Large intestine (tissue), 3 donors: ENCODE measurements around the gene CLDN3. TPM values are rescaled to one million over a fixed set of nuclear protein-coding genes. Genes with fewer than 3 reads are reported as not detected.

Source experiments
- DNase-seq, 2 donors: peaks; one replicate each; pipeline versions ENCODE4 v3.0.0 to v3.0.0-alpha.2; 2013
- H3K27ac ChIP-seq: one replicate; pipeline ENCODE4 v1.5.1; 2013; ENCODE audit warnings: low read length
- H3K27me3 ChIP-seq: 2 replicates; pipeline ENCODE4 v1.6.1; 2013; ENCODE audit warnings: low read length; ENCODE audit not compliant: control insufficient read depth, insufficient read depth
- H3K36me3 ChIP-seq: 2 replicates; pipeline ENCODE4 v1.6.1; 2013; ENCODE audit warnings: low read length; ENCODE audit not compliant: control insufficient read depth, insufficient read depth
- H3K4me1 ChIP-seq: one replicate; pipeline ENCODE4 v1.6.1; 2013; ENCODE audit warnings: low read length; ENCODE audit not compliant: control insufficient read depth, insufficient read depth
- H3K4me3 ChIP-seq: one replicate; pipeline ENCODE4 v1.5.1; 2013; ENCODE audit warnings: low read length
- H3K9me3 ChIP-seq: one replicate; pipeline ENCODE4 v1.6.1; 2013; ENCODE audit warnings: mild to moderate bottlenecking, low read depth, low read length, moderate library complexity; ENCODE audit not compliant: control insufficient read depth
- WGBS: methylation state at CpG from one replicate; pipeline ENCODE4 v1.1.5; 2013; ENCODE audit warnings: low lambda C conversion rate; ENCODE audit not compliant: insufficient coverage; 5-methylcytosine and 5-hydroxymethylcytosine counted together
- polyA plus RNA-seq: library from polyadenylated mRNA; unstranded; fragments of 120-200 nt; gene quantifications from one replicate; pipeline ENCODE4 v1.2.1, GENCODE V29; 2013

Gene CLDN3
- polyA plus RNA-seq, 1 donor, result 167 TPM

DNA sequence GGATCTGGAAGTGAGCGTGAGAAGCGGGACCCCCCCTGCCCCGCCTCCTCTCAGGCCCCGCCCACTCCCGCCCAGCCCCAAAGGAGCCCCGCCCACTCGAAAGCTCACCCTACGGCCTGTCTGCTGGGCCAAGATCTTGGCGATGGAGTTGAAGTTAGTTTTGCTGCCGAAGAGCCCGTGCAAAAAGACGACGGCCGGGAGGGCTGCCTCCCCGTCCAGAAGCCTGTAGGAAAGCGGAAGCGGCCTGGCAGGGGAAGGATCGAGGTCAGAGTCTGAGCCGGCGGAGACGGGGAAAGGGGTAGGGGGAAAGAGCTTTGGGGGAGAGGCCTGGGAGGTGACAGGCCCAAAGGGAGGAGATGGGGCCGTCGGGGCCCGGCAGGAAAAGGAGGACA lies 31.9 kb downstream of the CLDN3 start:
- Histone ChIP-seq H3K36me3 (peaks cover 23% of the 10 kb centered on the region), H3K27ac (peak overlapping the region; percentile 98), H3K9me3 (no peaks in the 10 kb centered on the region), H3K4me1 (peaks cover 51% of the 10 kb centered on the region), H3K27me3 (no peaks in the 10 kb centered on the region), H3K4me3 (peak overlapping the region; percentile 94)
- WGBS, result no CpG with 5 or more reads among the region's 24 CpGs
- peak in 1 of 2 donors; percentile 73 for DNase-seq

DNA sequence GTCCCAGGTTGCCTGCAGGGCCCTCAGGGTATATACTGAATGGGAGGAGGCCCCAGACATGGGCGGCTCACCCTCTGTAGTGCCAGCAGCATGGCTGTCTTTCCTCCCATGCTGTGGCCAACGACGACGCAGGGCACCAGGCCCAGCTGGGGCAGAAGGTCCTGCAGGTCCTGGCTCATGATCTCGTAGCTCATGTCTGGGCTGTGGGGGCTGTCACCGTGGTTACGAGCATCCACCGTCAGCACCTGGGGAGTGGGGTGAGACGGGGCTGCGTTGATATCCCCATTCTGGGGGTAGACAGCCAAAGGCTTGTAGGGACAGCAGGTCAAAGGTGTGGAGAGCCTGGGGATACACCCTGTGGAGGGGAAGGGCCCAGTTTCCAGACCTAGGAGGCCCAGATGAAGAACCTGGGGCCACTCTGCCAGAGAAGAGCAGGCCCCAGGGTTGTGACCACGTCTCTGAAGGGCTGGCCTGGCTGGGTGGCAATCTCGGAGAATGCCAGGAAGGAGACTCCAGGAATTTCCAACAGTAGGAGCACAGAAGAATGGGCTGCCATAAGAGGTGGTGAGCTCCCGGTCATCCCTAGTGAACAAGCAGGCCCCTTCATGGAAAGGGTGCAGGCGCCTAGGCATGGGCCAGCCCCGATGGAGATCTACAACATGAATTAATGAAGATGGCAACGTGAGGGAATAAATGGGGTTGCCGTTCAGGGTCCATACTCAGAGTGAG lies 32.4 kb downstream of the CLDN3 start:
- H3K27me3 ChIP-seq, result no peaks in the 10 kb centered on the region
- H3K4me3 ChIP-seq, result peak overlapping the region; percentile 94
- H3K36me3 ChIP-seq, result peaks cover 23% of the 10 kb centered on the region
- H3K9me3 ChIP-seq, result no peaks in the 10 kb centered on the region
- no peak for DNase-seq
- H3K27ac ChIP-seq, result peak overlapping the region; percentile 98
- no CpG with 5 or more reads among the region's 17 CpGs for WGBS
- peaks cover 48% of the 10 kb centered on the region for H3K4me1 ChIP-seq

- Histone ChIP-seq H3K27ac (no peak overlapping the region), H3K4me3 (no peak overlapping the region), H3K27me3 (no peaks in the 10 kb centered on the region), H3K36me3 (peaks cover 23% of the 10 kb centered on the region), H3K9me3 (no peaks in the 10 kb centered on the region), H3K4me1 (peaks cover 40% of the 10 kb centered on the region)
- WGBS, result no CpG with 5 or more reads among the region's 14 CpGs
- no peak for DNase-seq
These were observed 33.2 kb downstream of the CLDN3 start for GRCh38 chr7:73736885-73737284.

- Histone ChIP-seq H3K36me3 (peaks cover 23% of the 10 kb centered on the region), H3K9me3 (no peaks in the 10 kb centered on the region), H3K4me1 (peaks cover 30% of the 10 kb centered on the region), H3K27me3 (no peaks in the 10 kb centered on the region), H3K4me3 (peak overlapping the region; percentile 13), H3K27ac (peak overlapping the region; percentile 94)
- no CpG with 5 or more reads among the region's 8 CpGs for WGBS
- no peak for DNase-seq
These were observed 34.6 kb downstream of the CLDN3 start for GRCh38 chr7:73735528-73735905.

GRCh38 chr7:73734619-73735527 lies 35.2 kb downstream of the CLDN3 start:
- Histone ChIP-seq H3K27ac (peak overlapping the region; percentile 94), H3K4me3 (peak overlapping the region; percentile 13), H3K4me1 (peaks cover 30% of the 10 kb centered on the region), H3K9me3 (no peaks in the 10 kb centered on the region), H3K27me3 (no peaks in the 10 kb centered on the region), H3K36me3 (peaks cover 23% of the 10 kb centered on the region)
- DNase-seq, result peak; percentile 95 to 96
- WGBS, result 40% methylated on average over 1 of the region's 16 CpGs

- Histone ChIP-seq H3K4me3 (no peak overlapping the region), H3K4me1 (peaks cover 22% of the 10 kb centered on the region), H3K27ac (no peak overlapping the region), H3K27me3 (no peaks in the 10 kb centered on the region), H3K9me3 (no peaks in the 10 kb centered on the region), H3K36me3 (peaks cover 18% of the 10 kb centered on the region)
- WGBS, result no CpG with 5 or more reads among the region's 2 CpGs
- no peak for DNase-seq
These were observed 37.7 kb downstream of the CLDN3 start for GRCh38 chr7:73732397-73732796.

- Histone ChIP-seq H3K4me1 (peaks cover 6% of the 10 kb centered on the region), H3K4me3 (no peak overlapping the region), H3K27me3 (no peaks in the 10 kb centered on the region), H3K27ac (no peak overlapping the region), H3K36me3 (no peaks in the 10 kb centered on the region), H3K9me3 (no peaks in the 10 kb centered on the region)
- no peak for DNase-seq
- no CpG with 5 or more reads among the region's 3 CpGs for WGBS
These were observed 39.6 kb downstream of the CLDN3 start for GRCh38 chr7:73730485-73730884.

DNA sequence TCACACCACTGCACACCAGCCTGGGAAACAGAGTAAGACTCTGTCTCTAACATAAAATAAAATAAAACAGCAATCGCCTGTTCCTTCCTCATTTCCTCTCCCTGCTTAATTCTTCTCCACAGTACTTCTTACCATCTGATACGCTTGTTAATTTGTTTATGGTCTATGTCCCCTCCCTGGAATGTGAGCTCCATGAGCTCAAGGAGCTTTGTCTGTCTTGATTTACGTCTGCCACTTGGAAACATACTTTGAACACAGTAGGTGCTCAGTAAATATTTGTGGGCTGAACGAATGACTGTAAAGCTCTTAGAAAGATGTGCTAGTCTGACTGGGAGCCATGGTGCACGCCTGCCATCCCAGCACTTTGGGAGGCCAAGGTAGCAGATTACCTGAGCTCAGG lies 41.5 kb downstream of the CLDN3 start:
- no peak overlapping the region for H3K27ac ChIP-seq
- no peaks in the 10 kb centered on the region for H3K4me1 ChIP-seq
- no peaks in the 10 kb centered on the region for H3K9me3 ChIP-seq
- no peaks in the 10 kb centered on the region for H3K27me3 ChIP-seq
- H3K4me3 ChIP-seq, result no peak overlapping the region
- no CpG with 5 or more reads among the region's 5 CpGs for WGBS
- H3K36me3 ChIP-seq, result no peaks in the 10 kb centered on the region
- DNase-seq, result no peak

GRCh38 chr7:73727952-73728351 lies 42.1 kb downstream of the CLDN3 start:
- 73% methylated on average over 2 of the region's 3 CpGs for WGBS
- H3K36me3 ChIP-seq, result no peaks in the 10 kb centered on the region
- H3K27me3 ChIP-seq, result no peaks in the 10 kb centered on the region

GRCh38 chr7:73726083-73726466 lies 44.0 kb downstream of the CLDN3 start:
- no peak overlapping the region for H3K4me3 ChIP-seq
- WGBS, result no CpG with 5 or more reads among the region's 1 CpG
- no peak overlapping the region for H3K27ac ChIP-seq
- H3K36me3 ChIP-seq, result no peaks in the 10 kb centered on the region
- DNase-seq, result no peak
- no peaks in the 10 kb centered on the region for H3K4me1 ChIP-seq
- H3K27me3 ChIP-seq, result no peaks in the 10 kb centered on the region
- H3K9me3 ChIP-seq, result no peaks in the 10 kb centered on the region

More at GRCh38 chr7:73727952-73728351, 42.1 kb downstream of the CLDN3 start:
- Histone ChIP-seq H3K27ac (no peak overlapping the region), H3K9me3 (no peaks in the 10 kb centered on the region), H3K4me3 (no peak overlapping the region), H3K4me1 (no peaks in the 10 kb centered on the region)
- DNase-seq, result no peak
